Measurements from ENCODE around the gene TERT. TPM values are rescaled to one million over a fixed set of nuclear protein-coding genes. Genes with fewer than 3 reads are reported as not detected.

The TERT gene
- total RNA-seq, 2 donors from 2014 or later = 7.1 to 9.8 TPM

DNA sequence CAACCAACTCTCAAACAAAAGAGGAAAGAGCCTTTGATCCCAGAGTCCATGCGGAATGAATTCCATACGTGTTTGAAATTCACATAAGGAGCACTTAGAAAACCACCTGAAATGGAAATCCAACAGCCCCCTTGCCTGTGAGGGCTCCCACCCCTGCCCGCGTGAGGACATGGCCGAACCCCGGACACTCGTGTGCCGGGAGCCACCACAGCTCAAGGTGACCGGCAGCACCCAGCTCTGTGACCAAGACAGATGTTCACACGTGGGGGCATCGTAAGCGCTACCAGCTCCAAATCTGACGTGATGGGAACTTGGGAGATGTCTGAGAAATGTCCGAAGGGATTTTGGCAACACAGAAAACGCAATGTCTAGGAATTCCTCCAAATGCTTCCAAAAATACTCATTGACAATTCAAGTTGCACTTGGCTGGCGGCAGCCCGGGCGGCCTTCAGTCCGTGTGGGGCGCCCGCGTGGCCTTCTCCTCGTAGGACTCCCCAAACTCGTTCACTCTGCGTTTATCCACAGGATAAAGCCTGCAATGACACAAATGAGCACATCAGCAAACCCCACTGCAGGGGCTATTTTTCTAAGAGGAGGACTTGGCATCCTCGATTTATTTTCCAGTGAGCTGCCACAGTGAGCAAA, 23.2 kb upstream of the TERT start:
- H3K27ac Mint-ChIP-seq = no peak overlapping the region

DNA sequence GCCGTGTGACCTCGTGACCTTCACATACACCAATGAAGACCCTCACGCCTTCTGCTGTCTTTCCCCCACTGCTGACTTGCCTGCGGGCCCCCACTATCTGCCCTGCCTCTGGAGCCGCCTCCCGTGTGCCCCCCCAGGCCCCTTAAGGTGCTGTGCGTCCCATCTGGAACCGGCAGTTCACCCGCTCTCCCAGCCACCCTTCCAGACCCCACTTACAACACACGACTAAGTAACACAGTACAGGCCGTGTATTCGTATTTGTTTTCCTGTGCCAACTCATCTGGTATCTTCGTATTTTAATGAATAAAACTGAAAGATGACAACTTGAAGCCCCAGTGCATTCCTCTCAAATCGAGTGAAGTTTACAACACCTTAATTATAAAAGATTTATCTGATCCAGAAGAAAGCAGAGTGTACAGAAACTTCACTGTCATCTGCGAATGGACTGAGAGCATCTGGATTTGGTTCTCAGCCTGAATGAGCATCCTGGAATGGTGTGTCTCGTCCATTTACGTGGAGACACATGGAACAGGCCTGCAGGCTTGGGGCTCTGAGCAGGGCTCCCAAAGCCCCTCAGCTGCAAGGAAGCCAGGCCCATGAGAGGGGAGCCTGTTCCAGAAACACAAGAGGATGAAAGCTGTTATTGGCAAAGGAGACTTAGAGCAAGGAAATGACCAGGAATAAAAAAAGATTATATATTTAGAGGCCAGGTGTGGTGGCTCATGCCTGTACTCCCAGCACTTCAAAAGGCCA, 21.9 kb upstream of the TERT start:
- no peak overlapping the region for H3K4me3 ChIP-seq (ENCODE audit: low read length)
- peaks cover 6% of the 10 kb centered on the region for H3K4me1 ChIP-seq (ENCODE audit: control insufficient read depth, insufficient read depth, low read length)
- peaks cover 35% of the 10 kb centered on the region for H3K36me3 ChIP-seq (ENCODE audit: control insufficient read depth, insufficient read depth, low read length)
- peak; percentile 46 for DNase-seq
- Mint-ChIP-seq H3K9me3 (peaks cover 2% of the 10 kb centered on the region), H3K36me3 (ENCODE audit: low read depth) (peaks cover 39% of the 10 kb centered on the region), H3K4me3 (peak overlapping the region; percentile 30), H3K27ac (peak overlapping the region; percentile 78), H3K4me1 (peaks cover 21% of the 10 kb centered on the region), H3K27me3 (ENCODE audit: insufficient read depth) (no peaks in the 10 kb centered on the region)
- whole genome bisulfite sequencing, 2 experiments (ENCODE audit: insufficient coverage in 1 of 2, insufficient read length in 1 of 2) = 89 to 92% methylated on average over 13 to 17 of the region's 17 CpGs
- TF ChIP-seq, protein P1, sequence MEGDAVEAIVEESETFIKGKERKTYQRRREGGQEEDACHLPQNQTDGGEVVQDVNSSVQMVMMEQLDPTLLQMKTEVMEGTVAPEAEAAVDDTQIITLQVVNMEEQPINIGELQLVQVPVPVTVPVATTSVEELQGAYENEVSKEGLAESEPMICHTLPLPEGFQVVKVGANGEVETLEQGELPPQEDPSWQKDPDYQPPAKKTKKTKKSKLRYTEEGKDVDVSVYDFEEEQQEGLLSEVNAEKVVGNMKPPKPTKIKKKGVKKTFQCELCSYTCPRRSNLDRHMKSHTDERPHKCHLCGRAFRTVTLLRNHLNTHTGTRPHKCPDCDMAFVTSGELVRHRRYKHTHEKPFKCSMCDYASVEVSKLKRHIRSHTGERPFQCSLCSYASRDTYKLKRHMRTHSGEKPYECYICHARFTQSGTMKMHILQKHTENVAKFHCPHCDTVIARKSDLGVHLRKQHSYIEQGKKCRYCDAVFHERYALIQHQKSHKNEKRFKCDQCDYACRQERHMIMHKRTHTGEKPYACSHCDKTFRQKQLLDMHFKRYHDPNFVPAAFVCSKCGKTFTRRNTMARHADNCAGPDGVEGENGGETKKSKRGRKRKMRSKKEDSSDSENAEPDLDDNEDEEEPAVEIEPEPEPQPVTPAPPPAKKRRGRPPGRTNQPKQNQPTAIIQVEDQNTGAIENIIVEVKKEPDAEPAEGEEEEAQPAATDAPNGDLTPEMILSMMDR (conservative IDR thresholded peaks at IDR 0.05) = no peak
- H3K27me3 ChIP-seq (ENCODE audit: control insufficient read depth, insufficient read depth, low read length, poor library complexity, severe bottlenecking) = no peaks in the 10 kb centered on the region
- no peak overlapping the region for H3K27ac ChIP-seq (ENCODE audit: low read depth, low read length)
- H3K9ac ChIP-seq (ENCODE audit: extremely low read depth, low read length, poor library complexity, severe bottlenecking) = no peak overlapping the region
- H3K9me3 ChIP-seq (ENCODE audit: control insufficient read depth, low read length) = no peaks in the 10 kb centered on the region

More for the DNA sequence above, 23.2 kb upstream of the TERT start:
- H3K9me3 ChIP-seq (ENCODE audit: control insufficient read depth, low read length) = no peaks in the 10 kb centered on the region
- no peak overlapping the region for H3K9ac ChIP-seq (ENCODE audit: extremely low read depth, low read length, poor library complexity, severe bottlenecking)
- peaks cover 45% of the 10 kb centered on the region for H3K36me3 Mint-ChIP-seq (ENCODE audit: low read depth)
- no peak overlapping the region for H3K4me3 ChIP-seq (ENCODE audit: low read length)
- TF ChIP-seq, protein P1 (conservative IDR thresholded peaks at IDR 0.05) = no peak
- no peak overlapping the region for H3K4me3 Mint-ChIP-seq
- H3K4me1 Mint-ChIP-seq = peaks cover 21% of the 10 kb centered on the region
- no peak overlapping the region for H3K27ac ChIP-seq (ENCODE audit: low read depth, low read length)
- H3K27me3 Mint-ChIP-seq (ENCODE audit: insufficient read depth) = no peaks in the 10 kb centered on the region
- peaks cover 46% of the 10 kb centered on the region for H3K36me3 ChIP-seq (ENCODE audit: control insufficient read depth, insufficient read depth, low read length)
- DNase-seq = peak; percentile 26
- H3K4me1 ChIP-seq (ENCODE audit: control insufficient read depth, insufficient read depth, low read length) = peaks cover 6% of the 10 kb centered on the region
- H3K9me3 Mint-ChIP-seq = no peaks in the 10 kb centered on the region
- H3K27me3 ChIP-seq (ENCODE audit: control insufficient read depth, insufficient read depth, low read length, poor library complexity, severe bottlenecking) = no peaks in the 10 kb centered on the region
- WGBS, 2 experiments (ENCODE audit: insufficient coverage in 1 of 2, insufficient read length in 1 of 2) = 95 to 97% methylated on average over 25 to 26 of the region's 26 CpGs

DNA sequence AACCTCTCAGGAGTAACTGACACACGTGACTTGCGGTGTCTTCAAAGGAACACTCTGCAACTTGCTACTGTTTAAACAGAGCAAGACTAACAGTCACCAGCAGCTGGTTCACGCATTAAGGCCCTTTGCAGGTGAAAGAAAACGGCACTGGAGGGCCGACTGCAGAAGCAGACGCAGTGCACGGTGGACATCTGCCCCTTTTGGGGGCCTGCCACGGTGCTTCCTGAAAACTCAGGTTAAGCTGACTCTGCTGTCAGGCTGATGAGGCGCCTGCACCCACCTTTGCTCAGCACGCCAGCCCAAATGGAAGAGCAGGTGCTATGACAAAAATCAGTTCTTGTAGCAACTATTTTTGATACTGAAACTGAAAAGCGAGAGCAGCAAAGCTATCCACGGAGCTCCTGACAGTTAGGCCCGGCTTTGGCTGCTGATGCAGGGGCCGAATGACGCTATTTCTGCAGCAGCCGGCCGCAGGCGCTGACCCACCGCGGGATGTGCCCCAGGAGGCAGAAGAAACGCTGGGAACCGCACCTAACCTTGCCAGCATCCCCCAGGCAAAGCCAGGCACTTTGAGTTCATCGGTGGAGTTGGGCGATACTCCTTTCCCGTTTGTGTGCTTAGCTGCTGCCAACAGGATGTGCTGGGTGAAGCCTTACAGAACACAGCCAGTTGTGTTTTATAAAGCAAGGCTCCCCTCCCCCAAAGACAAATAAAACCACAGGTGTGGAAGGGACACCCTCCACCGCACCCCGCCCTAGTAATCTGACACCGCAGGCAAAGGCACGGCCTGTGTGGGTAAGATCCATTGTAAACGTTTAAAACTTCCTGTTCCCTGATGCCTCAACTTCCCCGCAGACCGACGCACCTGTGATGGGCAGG, 21.1 kb upstream of the TERT start:
- TF ChIP-seq, protein P1 (conservative IDR thresholded peaks at IDR 0.05) = no peak
- peak overlapping the region; percentile 78 for H3K27ac Mint-ChIP-seq

More for the DNA sequence above, 21.1 kb upstream of the TERT start:
- Mint-ChIP-seq H3K4me3 (peak overlapping the region; percentile 30), H3K36me3 (ENCODE audit: low read depth) (peaks cover 31% of the 10 kb centered on the region), H3K9me3 (peaks cover 9% of the 10 kb centered on the region), H3K27me3 (ENCODE audit: insufficient read depth) (peaks cover 3% of the 10 kb centered on the region), H3K4me1 (peaks cover 21% of the 10 kb centered on the region)
- H3K9ac ChIP-seq (ENCODE audit: extremely low read depth, low read length, poor library complexity, severe bottlenecking) = no peak overlapping the region
- H3K4me1 ChIP-seq (ENCODE audit: control insufficient read depth, insufficient read depth, low read length) = peaks cover 6% of the 10 kb centered on the region
- H3K27ac ChIP-seq (ENCODE audit: low read depth, low read length) = no peak overlapping the region
- DNase-seq = peak; percentile 75
- peaks cover 3% of the 10 kb centered on the region for H3K9me3 ChIP-seq (ENCODE audit: control insufficient read depth, low read length)
- H3K27me3 ChIP-seq (ENCODE audit: control insufficient read depth, insufficient read depth, low read length, poor library complexity, severe bottlenecking) = no peaks in the 10 kb centered on the region
- 65 to 70% methylated on average over 26 to 33 of the region's 33 CpGs for WGBS, 2 experiments (ENCODE audit: insufficient coverage in 1 of 2, insufficient read length in 1 of 2)
- H3K36me3 ChIP-seq (ENCODE audit: control insufficient read depth, insufficient read depth, low read length) = peaks cover 28% of the 10 kb centered on the region
- peak overlapping the region; percentile 13 for H3K4me3 ChIP-seq (ENCODE audit: low read length)
